Sigmoid colon (tissue), 4 donors: ENCODE results near the gene AGXT2.

Experiments used
- CTCF ChIP-seq, 4 experiments: fragments of 450-650 bp in 3 of 4; fragments of 200-600 bp in 1 of 4; IDR thresholded peaks; one replicate each; pipeline ENCODE4 v1.5.1; 2016 to 2019; ENCODE audit warnings: antibody characterized with exemption in 4 of 4, mild to moderate bottlenecking in 3 of 4, moderate library complexity in 2 of 4
- EP300 ChIP-seq, 4 donors: sonication (generic); formaldehyde crosslinking; IDR thresholded peaks; one replicate each; pipeline ENCODE4 v1.6.1; 2017; ENCODE audit warnings: antibody characterized with exemption in 4 of 4
- POLR2AphosphoS5 ChIP-seq, 4 donors: sonication (generic); formaldehyde crosslinking; IDR thresholded peaks; one replicate each; pipeline ENCODE4 v1.6.1; 2017; ENCODE audit warnings: antibody characterized with exemption in 4 of 4

DNA sequence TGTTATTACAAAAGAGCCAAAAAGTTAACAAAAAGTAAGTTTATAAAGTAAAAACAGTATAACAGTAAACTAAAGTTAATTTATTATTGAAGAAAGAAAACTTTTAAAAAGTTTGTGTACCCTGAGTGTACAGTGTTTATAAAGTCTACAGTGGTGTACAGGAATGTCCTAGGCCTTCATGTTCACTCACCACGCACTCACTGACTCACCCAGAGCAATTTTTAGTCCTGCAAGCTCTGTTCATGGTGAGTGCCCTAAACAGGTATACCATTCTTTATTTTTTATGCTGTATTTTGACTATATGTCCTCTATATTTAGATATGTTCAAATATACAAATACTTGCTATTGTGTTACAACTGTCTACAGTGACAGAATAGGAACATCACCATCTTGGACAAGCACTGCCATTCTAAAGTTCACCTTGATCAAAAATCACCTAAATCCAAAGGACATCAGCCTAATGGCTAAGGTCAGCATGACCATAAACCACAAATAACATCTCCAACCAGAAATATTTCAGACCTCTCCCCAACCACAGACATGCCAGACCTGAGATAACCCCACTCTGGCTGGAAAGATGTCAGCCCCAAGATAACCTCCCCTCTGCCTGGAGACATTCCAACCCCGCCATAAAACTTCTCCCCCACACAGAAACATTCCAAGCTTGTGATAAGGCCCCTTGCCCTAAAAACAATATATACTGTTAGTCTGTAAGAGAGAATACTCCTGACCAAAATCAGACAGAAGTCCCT lies 56.1 kb downstream of the AGXT2 start:
- TF ChIP-seq CTCF (IDR thresholded peaks at IDR 0.05) (no peak), EP300 (IDR thresholded peaks at IDR 0.05) (no peak), POLR2AphosphoS5 (IDR thresholded peaks at IDR 0.05) (no peak)
